AG08395 (cell line): Measurements from ENCODE around the gene LAMTOR1.
A peak's percentile ranks its signal among the peaks of the same experiment; 100 is the strongest.

Source experiments
- DNase-seq: peaks from one replicate; pipeline ENCODE4 v3.0.0; 2012; ENCODE audit warnings: mixed read lengths, low spot score

LAMTOR1 gene

DNA sequence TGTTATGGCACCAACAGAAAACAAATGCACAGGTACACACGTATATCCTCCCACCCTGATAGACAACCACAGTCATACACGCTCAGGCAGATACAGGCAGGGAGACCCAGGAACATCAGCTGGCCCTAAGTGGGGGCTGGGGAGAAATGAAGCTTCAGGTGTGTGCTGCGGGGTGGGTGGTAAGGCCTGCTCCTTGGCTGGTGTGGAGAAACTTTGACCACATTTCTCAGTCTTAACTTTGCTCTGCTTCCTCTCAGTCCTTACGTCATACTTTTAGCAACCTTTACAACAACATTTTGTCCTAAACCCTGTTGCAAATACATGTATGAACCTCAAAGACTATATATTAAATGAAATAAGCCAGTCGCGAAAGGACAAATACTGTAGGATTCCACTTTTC is 16.1 kb upstream of the LAMTOR1 start:
- no peak for DNase-seq

DNA sequence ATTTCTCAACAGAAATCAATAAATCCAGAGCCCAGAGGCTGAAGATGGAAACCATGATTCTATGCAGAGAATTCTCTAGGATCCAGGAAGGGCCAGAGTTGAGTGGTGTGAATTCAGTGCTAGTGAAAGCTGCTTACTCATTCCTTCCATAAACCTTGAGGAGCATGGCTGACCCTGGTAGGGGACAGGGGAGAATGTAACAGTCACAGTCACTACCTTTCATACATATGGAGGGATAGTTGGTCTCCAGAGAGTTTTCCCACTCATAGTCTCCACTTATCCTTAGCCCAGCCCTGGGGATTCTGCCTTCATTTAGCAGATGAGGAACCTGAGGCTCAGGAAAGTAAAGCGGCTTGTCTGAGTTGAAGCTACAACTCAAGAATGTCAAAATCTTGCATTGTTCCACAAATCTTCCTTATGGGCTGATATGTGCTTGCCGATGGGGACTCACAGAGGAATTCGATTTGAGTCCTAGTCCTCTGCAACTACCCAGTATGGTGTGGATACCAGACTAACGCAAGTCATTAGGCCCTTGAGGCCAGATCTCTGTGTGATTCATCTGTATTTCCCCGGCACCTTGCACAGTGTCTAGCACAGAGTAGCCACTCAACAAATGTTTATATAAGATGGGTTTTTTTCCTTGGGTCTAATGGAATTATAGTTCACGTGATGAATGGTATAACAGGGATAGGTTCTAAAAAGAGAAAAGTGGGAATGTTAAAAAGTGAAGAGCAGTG is 13.1 kb upstream of the LAMTOR1 start:
- no peak for DNase-seq

DNA sequence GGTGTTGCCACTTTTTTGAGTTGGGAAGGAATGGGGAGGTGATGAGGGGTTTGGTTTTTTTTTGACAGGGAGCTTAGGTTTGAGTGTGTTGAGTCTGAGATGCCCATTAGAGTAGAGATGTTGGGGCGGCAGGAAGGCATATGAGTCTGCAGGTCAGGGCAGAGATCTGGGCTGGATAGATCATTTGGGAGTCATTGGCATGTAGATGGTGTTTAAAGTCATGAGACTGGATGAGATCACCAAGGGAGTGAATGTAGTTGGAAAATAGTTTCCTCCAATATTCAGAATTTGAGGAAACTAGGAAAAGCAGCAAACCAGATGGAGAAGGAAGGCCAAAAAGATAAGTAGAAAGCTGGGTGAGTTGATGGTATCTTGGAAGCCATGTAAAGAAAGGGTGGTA is 11.5 kb upstream of the LAMTOR1 start:
- DNase-seq = no peak

DNA sequence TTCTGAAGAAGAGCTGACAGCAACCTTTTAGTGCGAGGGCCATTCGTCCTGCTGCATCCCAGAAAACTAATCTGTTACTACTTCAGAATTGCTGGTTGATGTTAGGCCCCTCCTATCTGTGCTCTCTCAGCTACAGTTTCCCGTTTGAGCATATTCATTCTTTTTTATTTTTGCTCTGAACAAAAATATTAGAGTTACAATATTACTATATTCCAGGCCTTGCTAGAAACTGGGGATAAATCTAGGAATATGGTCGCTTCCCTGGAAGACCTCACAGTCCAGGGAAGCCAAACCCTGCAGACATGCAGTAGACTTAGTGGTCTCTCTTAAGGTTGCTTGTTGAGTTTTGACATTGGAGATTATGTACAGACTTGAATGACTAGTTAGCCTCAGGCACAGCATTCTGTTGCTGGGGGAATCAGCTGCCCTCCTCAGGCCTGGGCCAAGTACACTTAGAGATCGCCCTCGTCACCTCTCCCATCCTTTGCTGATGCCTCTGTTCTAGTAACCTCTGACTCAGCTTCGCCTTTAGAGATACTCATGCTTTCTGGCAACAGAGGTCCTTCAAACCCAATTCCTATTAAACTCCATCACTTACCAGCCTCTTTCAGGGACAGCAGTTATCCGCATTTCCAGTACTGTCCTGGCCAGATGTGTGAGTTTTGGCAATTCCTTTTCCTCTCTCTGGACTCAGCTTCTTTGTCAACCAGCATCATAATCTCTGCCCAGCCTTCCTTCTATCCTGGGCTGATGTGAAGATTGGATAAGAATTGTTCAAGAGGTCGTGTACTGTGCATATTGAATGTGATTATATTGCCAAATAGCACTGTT is 10.1 kb upstream of the LAMTOR1 start:
- peak; percentile 57 for DNase-seq

DNA sequence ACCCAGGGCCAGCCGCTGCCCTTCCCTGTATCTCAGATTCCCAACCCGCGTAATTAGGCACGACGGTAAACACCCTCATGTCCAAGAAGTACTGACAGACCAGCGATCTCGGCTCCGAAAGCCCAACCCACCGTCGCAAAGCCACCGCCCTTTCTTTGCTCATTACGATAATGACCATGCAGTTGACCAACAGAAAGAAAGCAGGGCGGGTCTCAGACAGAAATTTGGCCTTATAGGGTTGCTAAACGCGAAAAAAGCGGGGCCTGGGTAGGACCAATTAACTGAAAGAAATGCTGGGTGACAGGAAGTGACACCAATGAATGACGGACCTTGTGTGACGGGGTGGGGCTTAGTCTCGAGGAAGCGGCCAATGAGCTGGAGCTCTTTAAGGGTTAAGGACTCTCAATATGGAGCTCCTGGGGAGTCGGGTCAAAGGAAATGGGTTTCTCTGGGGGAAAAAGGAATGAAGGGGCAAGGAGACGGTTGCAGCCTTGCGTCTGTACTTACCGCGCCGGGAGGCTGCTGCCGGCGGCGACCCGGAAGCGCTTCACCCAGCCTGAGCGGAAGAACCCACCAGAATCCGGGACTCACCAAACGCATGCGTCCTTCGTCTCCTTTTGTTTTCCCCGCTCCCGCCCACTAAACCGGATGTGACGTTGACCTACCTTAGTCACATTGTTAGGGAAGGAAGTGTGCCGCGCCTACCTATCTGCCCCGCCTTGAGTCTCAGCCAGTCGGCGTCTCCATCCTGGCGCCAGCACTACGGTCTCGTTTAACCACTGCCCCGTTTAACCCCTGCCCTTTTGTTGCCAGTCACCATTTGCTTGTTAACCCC is 9.3 kb upstream of the LAMTOR1 start, which contains the start of gene ANAPC15:
TSS of gene ANAPC15 (minus strand) at position 553 of the 835 bp plus-strand sequence. CDS start 1,419 bp downstream, outside the sequence.
- DNase-seq = peak; percentile 95

DNA sequence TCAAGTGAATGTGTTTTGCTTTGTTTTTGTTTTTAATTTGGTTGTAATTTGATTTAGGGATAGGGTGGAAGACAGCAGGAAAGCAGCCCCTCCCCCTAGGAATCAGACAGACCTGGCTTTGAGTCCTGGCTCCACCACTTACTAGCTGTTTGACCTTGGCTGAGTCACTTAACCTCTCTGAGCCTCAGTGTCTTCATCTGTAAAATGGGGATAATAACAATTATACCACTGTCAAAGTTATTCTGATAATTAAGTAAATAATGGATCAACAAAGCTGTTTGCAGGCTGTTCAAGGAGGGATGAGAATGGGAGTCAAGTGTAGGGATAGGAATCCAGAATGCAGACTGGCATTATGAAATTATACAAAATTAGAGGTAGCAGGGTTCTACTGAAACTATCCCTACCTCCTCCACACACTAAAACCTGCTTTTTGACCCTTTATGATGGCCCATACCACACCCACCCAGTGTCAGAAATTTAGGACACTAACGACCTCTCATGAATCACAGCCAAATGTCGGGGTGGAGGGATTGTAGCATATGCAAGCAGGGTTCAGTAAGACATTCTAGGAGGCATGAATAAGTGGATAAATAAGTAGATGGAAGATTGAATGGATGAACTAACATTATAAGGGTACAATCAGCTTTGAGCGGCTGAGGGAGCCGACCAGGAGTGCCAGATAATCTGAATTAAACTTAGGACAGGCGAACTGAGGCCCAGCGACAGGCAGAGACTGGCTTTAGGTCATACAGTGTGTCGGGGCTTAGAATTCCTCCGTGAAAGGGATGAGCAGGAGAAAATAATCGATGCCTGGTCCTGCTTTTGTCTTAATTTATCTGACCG is 8.4 kb upstream of the LAMTOR1 start:
- DNase-seq = no peak

DNA sequence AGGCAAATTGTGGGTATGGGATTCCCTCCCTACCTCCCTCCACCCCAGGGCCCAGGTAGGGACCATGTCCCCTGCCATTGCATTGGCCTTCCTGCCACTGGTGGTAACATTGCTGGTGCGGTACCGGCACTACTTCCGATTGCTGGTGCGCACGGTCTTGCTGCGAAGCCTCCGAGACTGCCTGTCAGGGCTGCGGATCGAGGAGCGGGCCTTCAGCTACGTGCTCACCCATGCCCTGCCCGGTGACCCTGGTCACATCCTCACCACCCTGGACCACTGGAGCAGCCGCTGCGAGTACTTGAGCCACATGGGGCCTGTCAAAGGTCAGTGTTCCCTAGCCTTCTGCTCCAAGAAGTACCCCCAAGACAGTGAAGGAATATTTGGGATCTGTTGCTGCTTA is 2.8 kb upstream of the LAMTOR1 start, which contains the start of gene TOMT:
TSS of gene TOMT (plus strand) at position 37 of the 400 bp plus-strand sequence. CDS start at position 65, 28 bp downstream.
- DNase-seq = no peak

DNA sequence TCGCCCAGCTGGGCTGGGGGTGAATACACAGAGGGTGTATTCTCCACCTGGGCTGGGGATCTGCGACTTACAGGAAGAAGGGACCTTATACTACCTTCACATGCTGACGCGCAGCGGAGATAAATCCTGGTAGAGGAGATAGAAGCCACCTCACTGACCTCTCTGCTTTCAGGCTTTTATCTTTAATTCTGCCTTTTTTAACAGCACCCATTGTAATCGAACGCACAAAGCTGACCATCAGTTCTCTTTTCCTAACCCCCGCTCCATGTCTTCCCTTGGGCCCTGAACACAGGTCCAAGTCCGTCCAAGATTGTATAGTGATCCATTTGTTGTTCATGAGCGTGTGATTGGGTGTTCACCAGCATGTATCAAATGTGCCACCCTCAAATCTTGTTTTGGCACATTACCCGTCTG is 664 bp upstream of the LAMTOR1 start:
- DNase-seq = no peak

DNA sequence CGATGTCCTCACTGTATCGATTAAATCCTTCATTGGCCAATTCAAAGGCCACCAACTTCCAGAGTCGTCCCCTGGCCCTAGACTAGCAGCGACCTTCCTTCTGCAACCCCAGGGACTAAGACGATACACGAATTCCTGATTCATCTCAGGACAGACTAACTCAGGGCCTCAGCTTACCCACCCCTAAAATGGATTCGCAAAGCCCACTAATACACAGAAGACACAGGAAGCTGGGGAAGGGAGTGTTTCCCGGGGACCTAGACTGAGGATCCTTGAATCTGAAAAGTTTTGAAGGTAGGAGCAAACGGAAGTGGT is 509 bp downstream of the LAMTOR1 start:
- DNase-seq = no peak

DNA sequence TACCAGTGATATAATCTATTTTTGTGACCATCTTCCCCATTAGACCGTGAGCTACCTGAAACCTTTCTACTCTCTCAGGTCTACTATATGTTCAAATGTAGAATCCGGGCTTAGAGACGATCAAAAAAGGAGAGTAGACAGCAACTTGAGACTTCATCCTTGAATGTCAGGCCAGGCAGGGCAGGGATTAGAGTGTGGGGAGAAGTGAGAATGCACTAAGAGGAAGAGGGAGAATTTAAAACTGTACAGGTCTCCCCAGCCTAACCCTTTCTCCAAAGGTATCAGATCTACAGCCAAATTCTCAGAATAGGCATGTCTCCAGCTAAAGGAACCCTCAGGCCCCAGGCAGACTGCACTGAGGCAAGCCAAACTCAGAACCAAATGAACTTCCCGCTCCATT is 935 bp downstream of the LAMTOR1 start:
- no peak for DNase-seq

DNA sequence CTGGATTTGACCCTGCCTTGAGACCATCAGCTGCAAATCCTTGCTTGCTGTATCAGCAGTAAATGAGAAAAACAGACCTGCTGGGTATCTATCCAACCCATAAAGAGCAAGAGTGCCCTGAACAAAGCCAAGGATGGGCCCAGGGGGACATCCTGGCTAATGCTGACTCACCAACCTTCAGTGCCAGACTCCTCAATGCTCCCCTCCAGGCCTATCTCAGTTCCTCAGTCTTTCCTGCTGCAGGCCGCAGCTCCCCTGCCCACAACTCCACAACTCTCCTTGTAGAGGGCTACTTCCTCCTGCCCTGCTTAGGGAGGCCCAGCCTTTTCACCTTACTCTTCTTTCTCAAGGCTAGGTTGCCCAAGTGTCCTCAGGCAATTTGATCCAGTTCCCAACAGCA is 2.6 kb downstream of the LAMTOR1 start:
- DNase-seq = no peak

DNA sequence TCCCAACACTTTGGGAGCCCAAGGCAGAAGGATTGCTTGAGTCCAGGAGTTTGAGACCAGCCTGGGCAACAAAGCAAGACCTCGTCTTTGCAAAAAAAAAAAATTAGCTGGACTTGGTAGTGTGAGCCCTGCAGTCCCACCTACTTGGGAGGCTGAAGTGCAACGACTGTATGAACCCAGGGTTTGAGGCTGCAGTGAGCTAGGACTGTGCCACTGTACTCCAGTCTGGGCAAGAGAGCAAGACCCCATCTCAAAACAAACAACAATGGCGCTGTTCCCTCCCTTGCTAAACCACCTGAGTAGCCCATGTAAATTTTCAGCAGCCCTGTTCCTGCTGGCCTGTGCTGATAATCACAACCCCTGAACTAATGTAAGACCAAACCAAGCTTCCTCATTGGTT is 3.1 kb downstream of the LAMTOR1 start:
- DNase-seq = no peak

DNA sequence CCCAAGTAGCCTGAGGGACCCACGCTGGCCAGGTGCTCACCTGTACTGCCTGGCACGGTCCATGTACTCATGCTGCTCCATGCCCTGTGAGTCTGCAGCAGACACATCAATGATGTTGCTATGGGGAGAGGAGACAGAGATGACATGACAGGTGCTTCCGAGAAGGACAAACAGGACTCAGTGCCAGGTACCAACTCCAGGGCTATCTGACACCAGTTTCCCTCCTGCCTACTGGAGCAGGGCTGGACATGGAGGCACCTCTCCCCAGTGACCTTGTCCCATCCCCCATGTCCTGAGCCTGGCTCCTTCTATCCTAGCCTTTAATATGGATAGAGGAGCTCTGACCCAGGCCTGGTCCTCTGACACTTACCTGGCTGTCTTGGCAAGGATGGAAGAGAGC is 4.4 kb downstream of the LAMTOR1 start:
- DNase-seq = no peak

DNA sequence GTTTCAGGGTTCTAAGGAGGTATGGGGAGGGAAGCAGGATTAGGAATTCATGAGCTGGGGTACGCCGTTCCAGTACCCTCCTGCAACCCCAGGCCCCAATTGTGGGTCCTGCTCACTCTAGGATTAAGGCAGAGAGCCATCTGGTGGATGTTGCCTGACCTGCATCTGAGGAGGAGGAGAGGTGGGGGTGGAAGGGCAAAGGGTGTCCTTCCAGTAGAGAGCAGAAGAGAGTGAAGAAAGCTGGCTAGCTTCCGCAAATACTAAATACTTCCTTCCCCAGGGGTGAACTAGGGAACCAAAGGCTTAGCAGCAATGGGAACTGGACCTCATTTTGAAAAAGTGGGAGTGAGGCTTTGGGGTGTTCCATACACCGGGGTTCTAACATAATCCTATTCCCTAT is 11.8 kb downstream of the LAMTOR1 start:
- DNase-seq = peak; percentile 86

DNA sequence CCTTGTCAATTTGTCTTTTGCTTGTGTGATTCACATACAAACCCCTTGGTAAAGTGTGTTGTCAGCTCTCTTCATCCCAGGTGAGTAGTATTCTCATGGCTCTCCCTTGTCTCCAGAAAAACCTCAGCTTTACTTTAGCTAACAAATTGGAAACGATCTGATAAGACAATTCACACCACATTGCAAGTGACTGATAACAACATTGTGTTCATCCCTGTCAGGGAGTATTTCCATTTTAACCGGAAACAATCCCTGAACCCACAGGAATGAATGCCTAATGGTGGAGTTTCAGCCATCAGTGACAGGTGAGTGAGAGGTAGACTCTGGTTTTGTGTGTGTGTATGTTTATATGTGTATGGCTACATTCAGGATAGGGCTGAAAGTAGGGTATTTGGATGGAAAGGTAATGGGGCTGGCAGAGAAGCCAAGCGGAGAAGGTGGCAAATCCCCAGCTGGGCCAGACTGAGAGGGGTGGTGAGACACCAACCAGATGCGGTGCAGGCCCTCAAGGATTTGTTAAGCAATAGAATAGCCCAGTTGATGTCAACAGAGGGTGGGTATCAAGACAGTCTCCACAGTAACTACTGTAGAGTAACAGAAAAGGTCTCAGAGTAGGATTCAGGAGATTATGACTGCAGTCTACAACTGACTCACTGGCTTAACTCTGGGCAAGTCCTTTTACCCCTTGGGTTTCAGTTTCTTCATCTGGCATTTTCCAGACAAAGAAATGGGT is 14.9 kb downstream of the LAMTOR1 start:
- DNase-seq = no peak

DNA sequence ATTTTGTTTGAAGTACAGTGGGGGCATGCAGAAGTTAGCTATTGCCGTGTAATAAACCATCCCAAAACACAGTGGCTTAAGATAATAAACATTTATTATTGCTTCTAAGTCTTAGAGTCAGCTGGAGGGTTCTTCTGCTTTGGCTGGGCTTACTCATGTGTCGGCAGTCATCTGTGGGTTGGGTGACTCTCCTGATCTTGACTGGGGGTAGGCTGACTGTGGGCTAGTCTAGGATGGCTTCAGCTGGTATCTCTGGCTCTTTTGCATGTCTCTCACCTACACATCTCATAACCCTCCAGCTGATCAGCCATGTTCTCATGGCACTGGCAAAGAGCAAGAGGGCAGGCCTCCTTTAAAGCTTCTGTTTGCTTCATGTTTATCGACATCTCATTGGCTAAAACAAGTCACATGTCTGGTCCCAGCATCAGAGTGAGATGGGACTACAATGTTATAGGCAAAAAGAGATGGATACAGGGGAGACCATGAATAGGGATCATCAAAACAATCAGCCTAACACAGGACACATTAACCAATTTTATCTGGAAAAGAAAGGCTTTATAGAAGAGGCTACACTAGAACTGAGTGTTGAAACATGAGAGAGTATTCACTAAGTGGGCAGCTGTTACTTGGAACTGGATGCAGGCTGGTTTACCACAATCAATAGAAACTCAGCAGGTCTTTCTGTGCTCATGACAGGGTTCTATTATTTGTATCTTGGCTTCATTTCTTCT is 17.3 kb downstream of the LAMTOR1 start:
- no peak for DNase-seq

DNA sequence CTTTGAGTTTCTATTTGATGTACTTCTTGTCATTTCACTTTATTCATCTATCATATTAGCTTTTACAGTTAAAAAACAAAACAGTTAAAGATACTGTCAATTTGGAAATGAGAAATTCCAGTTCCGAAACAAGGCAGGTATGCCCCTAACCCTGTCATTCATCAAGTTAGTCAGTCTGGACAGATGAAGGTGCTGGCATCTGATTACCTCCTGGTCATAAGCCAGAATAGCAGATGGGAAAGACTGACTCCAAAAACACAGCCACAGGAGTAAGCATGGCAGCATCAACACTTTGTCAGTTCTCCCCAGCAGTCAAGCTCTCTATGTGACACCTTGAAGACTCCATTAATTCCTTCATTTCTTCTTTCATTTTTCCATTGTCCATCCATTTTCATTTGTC is 18.1 kb downstream of the LAMTOR1 start:
- no peak for DNase-seq

DNA sequence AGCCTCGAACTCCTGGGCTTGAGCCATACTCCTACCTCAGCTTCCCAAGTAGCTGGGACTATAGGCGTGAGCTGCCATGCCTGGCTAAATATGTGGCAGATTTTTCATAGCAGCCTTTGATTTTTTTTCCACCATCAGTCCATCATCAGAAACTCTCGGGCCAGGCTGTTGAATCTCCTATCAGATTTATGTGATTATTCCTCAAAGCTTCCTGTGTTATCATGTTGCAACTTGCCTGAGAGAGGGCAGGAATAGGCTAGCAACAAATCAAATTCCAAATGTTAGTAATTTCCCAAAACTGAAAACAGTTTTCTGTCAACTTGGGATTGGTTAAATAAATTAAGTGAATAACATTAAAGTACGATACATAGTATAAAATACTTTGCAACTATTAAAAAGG is 19.0 kb downstream of the LAMTOR1 start:
- DNase-seq = no peak

DNA sequence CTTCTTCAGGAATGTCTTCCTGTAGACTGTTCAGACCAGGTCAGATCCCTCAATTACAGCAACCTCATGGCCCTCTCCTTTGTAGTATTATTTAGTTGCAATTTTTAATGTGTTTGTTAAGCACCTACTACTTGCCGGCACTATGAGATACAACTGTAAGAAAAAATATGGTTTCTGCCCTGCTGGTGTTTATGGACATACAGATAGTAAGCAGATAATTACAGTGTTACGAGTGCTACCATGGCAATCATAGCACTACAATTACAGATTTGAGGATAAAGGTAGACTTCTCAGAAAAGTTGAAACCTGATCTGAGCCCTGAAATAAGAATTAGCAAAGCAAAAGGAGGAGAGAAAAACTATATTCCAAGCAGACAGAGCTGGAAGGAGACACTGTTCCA is 19.7 kb downstream of the LAMTOR1 start:
- no peak for DNase-seq

DNA sequence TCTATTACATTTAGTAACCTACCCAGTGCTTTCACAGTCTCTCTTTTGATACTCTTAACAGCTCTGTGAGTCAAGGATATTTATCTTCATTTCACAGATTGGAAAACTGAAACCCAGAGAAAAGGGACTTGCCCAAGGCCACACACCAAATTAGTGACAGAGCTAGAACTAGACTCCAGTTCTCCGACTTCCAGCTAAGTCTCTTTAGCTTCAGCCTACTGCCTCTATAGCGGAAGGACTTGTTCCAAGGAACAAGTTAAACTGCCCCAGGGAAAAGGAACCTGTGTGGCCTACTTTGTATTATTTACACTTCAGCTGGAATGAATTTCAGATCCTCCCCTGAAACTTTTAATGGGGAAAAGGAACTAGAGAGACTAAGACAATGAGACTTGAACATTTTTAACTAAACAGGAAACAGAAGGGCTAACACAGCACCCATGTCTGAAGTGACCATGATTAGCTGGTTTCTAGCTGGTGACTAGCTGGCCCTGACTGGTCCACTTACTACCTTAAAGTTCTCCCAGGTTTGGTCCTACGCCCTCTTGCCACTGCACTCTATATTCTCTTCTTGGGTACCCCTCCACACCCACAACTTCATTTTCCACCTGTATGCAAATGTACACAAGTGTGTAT is 21.2 kb downstream of the LAMTOR1 start:
- no peak for DNase-seq
